Activated effector memory CD4-positive, alpha-beta T cell treated with anti-CD3 and anti-CD28 coated beads, Interleukin-2, amount 50 U/mL, for 16 hours (primary cell): ENCODE results near the gene DPY19L1.
"Not testable (repeated sequence)": the region's sequence is repeated elsewhere in the genome, so short reads cannot be mapped to it uniquely, and the experiment has no call there.

Experiments
- DNase-seq: peaks from one replicate; pipeline ENCODE4 v3.0.0-alpha.2; 2020

The DPY19L1 gene

DNA sequence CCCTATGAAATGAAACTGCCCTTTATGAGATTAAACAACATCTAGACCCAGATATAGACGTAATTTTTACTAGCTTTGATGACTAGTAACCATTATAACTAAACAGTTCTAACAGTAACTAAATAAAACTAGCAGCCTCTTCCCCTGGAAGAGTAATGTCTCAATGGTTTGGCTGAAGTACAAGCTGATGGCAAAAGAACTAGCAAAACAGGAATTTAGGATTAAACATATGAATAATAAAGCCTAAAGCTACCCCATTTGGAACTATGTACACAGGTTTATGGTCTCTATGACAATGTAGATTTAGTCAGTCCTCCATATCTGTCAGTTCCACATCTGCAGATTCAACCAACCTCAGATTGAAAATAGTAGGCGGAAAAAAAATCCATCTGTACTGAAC lies 6.4 kb downstream of the DPY19L1 start:
- DNase-seq: no peak

DNA sequence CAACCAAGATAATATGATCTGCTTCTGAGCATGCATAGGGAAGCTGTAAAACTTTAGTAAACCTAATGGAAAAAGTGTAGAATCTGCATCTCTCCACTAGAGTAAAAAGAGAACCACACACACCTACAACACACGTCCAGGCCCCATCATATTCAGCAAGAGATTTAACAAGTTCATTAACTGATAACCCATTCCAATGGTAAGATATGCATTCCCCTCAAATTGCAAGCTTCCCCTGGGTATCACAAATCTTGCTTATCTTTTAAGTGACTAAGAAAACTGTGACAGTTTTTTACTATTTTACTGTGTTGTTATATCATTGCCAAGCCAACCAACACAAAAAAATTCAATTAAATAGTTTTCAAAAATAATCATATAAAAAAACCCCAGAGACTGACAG lies 8.0 kb downstream of the DPY19L1 start:
- no peak for DNase-seq

DNA sequence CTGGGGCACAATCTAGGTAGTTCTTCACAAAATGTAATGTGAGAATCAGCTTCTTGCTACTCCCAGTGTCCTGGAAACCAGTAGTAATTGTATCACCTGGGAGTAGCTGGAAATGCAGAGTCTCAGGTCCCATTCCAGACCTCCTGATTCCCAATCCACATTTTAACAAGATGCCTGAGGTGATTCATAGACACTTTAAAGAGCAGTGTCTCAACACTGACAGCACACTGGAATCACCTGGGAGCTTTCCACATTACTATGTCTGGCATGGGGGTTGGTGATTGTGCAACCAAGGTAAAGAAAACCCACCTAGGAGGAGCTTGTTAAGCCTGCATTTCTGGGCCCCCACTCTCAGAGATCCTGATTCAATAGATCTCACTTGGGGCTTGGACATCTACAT lies 11.1 kb downstream of the DPY19L1 start:
- no peak for DNase-seq

DNA sequence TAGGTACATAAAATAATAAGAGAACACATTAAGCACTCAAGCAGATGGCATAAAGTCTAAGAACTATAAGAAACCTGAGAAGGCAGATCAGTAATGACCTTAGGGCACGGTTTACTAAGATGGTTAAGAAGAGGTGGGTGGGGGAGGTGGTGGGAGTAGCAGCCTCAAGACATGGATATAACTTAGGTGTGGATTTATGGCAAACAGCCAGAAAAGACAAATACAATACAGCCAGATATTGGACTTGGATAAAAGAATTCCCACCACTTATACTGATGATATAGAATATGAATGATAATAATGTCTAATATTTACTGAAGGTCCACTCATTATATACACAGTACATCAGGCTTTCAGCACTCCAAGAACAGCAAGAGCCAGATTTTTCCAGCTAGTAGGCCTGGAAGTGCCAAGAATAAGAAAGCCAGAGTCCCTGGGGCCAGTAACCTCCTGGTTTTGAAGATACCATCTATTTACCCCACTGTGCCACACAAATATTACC lies 11.9 kb downstream of the DPY19L1 start:
- DNase-seq: no peak

DNA sequence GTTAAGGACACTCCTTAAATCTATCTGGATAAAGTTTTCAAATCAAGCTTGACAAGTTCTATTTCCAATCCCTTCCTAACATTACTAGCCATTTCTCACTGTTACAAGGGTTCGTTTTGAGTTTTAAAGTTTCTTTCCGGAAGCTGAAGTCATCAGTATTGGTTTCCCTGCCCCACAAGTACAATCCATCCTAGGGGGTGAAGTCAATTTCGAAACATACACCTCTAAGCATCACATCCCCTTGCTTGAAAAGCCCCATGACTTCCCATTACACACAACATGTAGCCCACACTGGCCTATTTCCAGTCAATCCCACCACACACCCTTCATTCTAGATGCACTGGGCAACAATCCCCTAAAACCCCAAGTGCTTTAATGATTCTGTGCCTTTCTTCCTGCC lies 13.0 kb downstream of the DPY19L1 start:
- DNase-seq: no peak

DNA sequence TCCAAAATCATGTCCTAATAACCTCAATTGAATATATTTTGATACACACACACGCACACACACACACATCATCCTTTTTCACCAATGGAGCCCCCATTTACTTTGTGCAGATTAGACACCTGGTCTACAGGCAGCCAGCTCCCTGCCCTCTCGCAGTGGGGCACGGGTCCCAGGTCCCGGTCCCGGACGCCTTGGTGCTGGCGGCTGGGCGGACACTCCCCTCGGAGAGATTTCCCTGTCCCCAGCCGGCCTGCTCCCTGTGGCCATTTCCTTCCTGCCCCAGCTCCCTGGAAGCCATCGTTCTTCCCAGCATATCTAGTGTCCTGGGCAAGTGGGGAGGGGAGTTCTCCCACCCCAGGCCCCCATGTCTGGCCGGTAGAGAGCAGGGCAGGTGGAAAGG lies 14.6 kb downstream of the DPY19L1 start:
- DNase-seq: no peak

DNA sequence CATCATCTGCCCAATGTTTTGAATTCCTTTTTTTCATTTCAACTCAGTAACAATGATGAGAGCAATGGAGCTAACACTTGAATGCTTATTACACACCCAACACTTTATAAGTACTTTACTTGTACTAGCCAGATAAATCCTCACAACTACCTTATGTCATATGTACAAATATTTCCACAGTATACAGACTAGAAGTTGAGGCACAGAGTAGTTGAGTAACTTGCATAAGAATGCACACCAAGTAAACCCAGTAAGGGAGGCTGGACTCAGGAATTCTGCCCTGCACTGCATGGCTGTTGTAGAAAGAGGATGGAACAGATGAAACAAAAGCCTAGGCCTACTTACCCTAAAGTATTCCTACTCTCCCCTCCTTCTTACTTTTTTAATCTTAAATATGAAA lies 15.8 kb downstream of the DPY19L1 start:
- no peak for DNase-seq

DNA sequence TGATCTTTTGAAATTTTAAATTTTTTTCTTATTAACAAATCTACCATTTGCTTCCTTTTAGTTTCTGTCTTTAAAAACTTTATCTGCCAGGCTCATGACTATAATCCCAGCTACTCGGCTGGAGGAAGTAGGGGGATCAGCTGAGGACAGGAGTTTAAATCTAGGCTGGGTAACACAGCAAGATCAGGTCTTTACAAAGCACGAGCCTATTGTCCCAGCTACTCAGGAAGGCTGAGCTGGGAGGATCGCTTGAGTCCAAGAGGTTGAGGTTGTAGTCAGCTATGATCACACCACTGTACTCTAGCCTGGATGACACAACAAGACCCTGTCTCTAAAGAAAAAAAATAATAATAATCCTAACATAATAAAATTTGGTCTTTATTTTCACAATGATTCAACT lies 17.5 kb downstream of the DPY19L1 start:
- DNase-seq: no peak

DNA sequence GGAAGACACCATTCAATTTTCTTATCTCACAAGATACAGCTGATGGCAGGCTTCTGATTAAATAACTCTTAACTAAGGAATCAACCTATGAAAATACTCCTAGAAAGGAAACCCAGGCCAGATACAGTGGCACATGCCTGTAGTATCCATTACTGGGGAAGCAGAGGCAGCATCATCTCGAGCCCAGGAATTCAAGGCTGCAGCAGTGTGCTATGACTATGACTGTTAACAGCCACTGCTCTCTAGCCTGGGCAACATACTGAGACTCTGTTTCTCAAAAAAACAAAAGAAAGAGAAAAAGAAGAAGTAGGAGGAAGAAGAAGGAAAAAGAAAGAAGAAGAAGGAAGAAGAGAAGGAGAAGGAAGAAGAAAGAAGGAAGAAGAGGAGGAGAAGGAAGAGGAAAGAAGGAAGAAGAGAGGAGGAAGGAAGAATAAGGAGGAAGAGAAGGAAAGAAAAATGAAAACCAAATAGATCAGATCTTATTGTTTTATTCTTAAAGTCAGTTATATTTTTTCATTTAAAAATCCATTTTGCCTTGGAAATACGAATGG lies 18.0 kb downstream of the DPY19L1 start:
- no peak for DNase-seq

DNA sequence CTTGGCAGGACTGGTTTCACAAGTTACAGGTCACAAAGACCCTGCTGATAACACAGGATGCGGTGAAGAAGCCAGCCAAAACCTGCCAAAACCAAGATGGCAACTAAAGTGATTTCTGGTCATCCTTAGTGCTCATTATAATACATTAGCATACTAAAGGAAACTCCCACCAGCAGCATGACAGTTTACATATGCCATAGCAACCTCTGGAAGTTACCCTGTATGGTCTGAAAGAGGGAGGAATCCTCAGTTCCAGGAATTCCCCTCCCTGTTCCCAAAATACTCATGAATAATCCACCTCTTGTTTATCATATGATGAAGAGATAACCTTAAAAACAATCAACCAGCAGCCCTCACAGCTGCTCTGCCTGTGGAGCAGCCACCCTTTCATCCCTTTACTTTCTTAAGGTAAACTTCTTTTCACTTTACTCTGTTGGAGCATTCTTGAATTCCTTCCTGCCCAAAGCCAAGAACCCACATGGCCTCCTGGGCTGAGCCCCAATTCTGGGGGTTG lies 21.9 kb downstream of the DPY19L1 start:
- no peak for DNase-seq

DNA sequence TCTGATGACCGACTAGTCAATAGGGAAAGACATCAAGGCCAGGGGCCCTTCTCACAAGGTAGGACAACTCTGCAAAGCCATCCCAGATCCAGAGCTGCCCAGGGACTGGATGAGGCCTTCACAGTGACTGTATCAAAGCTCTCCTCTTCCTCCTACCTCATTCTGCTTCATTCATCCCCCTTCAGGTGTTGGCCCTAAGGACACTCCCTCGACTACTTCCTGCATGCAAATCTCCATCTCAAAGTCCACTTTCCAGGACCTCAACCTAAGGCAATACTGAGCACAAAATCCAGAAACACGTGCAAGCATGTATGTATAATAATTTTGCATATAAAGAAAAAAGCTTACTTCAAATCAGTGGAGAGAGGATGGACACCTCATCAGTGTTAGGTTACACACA lies 25.1 kb downstream of the DPY19L1 start:
- DNase-seq: no peak

DNA sequence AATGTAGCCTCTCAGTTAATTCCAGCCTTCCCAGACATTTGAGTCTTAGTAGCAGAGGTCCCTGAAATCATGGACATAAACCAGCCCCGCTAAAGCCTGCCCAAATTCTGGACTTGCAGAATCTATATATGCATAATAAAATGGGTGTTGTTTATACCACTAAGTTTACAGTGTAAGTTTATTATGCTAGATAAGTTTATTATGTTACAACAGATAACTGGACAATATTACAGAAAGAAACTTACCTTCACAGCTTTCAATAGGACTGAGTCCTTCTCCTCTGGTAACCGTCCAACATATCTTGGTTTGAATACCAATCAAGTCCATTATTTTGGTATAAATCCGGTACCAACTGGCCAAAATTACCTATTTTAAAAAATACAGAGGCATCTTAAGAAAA lies 26.2 kb downstream of the DPY19L1 start:
- no peak for DNase-seq

DNA sequence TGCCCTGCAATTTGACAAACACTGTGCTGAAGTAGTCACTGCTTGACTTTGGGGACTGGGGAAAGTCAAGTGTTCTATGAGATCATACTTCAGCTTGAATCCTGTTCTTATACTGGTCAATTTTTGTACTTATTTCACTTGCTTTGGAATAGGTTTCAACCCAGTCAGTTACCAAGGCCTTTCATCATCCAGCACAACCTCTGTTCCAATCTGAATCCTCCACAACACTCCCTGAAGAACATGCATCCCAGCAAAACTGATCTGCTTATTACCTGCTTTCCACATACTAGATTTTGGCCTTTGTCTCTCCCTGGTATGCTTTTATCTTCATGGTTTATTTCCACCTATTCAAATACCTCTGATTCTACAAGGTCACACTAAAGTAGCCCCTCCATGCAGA lies 29.5 kb downstream of the DPY19L1 start:
- no peak for DNase-seq

DNA sequence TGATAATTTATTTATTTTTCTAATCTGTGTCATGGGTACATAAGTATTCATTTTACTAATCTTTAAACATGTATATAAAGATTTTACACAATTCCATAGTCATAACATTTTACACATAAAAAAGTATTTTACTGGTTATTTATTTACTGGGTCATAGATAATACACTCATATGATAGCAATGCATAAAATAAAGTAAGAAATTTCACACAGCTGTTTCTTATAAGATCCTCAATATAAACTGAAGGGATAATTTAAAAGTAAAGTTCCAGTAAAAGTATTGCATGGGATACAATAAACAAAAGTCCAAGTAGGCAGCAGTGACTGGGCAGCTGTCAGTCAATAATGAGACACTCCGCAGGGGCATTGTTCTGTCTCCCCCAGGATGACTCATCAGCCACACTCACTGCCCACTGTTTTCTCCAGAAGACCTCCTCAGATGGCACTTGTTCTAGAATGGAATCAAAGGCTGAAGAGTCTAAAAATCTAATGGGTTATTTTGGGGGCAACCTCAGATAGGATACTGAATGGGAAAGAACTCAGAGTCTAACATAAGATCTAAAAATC lies 32.7 kb downstream of the DPY19L1 start:
- no peak for DNase-seq

DNA sequence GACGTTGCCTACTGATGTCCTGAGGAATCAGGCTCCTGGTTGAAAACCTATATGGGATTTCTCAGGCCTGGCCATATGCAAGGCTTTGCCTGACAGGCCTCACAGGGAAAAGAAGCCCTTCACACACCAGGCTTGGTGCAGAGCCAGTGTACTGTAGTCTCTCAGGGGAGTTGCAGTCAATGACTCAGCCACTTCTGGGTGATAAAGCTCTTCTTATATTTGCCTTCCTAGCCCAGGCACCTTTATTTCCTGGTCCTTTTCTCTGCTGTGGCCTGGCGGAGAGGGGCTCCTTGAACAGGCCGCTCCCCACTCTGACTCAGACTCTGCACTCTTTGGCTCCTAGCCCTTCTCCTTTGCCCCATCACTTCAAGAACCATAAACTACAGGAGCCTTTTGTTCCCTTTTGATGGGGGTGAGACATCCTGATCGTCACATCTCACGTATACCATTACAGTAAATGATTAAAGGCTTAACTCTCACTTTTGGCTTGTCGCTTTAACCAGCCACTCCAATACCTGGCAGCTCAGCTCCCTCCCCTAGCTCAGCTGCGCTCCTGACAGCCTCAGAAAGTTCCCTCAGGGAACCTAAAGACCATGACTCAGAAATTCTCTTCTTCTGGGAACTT lies 33.5 kb downstream of the DPY19L1 start:
- DNase-seq: no peak

DNA sequence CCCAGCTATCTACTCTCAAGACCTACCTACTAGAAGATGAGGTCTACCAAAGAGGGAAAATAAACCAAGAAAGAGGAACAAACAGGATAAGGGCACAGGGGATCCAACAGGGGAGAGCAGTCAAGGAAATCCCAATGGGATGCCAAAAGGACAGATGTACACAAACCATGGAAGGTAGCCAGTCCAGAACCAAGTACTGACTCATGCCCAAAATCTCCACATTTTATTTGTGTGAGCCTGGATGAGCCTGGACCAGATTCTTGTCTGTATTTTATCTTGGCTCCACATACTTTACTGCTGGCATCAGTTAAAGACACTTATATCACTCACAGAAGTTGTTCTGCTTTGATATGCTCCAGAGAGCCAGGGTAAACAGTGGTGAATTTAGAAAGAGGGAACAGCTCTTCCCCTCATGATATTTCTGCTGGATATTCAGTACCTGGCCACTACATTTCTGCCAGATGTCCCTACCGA lies 34.1 kb downstream of the DPY19L1 start:
- not testable (repeated sequence) for DNase-seq

DNA sequence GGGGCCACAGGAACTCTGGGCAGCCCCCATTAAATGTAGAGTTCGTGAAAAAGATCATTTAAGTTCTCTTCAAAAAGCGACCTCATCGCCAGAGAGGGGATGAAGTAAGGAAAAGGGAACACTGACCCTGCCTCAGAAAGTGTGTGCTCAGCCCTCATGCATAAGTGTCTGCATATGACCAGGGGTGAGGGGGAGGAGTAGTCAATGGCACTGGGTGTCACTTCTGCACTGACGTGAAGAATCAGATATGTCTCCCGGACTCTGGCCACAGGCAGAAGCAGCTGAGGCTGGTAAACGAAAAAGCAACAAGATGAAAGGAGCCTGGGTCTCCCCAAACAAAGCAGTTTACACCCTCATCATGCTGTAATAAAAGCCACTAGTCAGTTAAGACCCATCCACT lies 39.0 kb downstream of the DPY19L1 start:
- DNase-seq: not testable (repeated sequence)

DNA sequence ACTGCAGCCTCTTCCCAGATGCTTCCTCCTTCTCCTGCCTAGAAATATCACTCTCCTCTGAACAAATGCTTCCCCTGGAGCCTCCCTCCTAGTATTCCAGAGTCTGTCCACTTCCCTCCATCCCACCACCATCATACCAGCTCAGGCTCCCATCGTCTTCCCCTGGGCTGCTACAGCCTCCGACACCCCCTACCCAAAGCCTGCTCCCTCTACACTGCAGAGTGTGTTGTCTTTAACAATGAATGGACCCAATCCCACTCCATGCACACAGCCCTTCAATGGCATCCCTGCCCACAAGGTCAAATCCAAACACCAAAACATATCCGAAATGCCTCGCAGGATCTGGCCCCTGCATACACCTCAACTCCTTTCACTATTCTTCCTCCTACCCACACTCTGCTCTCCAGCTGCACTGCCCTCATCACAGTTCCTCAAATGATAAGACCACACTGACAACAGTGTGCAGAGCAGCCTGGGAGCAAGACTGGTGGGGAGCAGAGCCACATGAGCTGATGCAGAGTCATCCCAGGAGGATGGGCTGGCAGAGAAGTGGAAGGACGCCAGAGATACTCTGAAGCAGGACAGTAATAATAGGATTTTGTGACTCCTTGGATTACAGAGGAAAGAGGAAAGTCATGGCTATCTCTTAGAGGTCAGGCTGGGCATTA lies 40.7 kb downstream of the DPY19L1 start:
- not testable (repeated sequence) for DNase-seq

DNA sequence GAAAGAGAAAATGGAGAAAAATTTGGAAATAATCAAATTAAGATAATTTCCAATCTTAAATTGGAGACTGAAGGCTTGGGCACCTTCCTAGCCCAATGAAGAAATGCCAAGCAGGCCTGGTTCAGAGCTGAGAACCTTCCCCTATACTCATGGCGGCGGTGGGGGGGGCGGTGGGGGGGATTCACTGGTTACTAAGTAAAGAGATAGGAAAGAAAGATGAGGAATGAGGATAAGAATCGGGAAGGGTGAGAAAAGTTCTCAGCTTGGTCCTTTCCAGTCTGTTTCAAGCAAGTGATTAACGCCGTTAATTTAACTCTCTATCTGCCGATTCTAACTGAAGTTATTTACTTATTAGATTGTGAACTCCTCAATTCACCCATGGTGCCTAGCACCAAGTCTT lies 41.5 kb downstream of the DPY19L1 start:
- no peak for DNase-seq

DNA sequence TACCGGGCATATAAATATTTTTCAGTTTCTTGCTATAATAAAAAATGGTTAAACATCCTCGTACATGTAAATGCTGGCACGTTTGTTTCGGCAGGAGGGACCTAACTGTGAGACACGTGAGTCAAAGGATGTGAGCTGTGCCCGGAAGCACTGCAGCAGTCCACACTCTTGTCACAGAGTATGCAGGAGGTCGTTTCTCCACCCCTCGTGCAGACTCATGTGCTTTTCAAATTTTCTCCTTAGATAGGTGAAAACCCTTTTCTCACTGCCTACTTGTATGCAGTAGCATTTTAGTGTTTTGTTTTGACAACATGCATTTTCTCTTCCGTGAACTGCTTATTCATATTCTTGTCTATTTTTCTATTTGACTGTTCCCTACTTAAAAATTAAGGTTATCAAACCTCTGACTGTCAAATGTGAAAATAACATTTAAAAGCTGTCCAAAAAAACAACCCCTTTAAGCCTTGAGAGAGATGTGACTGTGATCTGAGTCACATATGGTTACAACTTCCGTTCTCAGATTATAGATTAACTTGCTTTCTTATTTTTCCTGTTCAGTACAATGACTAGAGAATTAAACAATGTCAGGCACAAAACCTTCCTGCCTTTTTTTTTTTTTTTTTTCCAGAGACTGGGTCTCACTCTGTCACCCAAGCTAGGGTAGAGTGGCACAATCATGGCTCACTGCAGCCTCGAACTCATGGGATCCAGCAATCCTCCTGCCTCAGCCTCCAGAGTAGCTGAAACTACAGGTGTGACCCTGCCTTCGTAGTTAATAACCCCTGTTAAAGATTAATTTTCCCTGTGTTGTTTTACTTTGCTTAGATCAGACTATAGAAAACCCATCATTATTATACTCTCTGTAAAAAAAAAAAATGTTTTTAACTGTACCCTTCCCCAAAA lies 45.1 kb downstream of the DPY19L1 start:
- peak; percentile 85 for DNase-seq

DNA sequence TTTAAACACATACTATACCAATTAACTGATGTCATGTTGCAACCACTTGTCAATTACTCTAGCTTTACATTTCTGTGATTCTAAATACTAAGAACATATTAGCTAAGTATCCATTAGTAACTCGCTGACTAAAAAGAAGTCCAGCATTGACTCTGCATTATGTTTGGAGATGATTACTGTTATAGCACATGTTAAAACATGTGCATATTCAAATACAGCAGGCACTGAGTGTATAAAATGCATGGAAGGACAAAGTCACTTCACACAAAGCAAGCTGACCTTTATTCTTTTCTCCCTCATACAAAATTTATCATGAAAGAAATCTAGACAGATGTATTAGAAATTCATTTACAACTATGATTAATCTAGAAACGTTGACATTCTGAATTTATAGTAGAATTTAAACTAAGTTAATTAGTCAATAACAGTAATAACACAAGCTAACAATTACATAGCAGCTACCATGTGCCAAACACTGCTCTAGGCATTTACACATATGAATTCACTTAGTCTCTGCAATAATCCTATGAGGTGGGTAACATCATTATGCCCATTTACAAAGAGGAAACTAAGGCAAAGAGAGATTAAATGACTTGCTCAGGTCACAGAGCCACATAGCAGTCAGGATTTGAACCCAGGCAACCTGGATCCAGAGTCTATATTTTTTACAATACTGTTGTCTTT lies 48.7 kb downstream of the DPY19L1 start:
- DNase-seq: not testable (repeated sequence)

DNA sequence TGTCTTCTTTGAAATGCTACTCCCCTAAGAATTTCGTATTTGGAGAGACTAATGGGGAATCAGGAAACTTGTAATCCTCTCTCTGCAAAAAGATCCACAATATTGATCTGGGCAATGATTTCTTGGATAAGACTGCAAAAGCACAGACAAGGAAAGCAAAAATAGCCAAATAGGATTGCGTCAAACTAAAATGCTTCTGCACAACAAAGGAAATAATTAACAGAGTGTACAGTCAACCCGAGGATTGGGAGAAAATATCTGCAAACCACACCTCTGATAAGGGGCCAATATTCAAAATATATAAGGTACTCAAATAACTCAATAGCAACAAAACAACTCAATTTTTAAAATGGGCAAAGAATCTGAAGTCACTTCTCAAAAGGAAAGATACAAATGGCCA lies 52.1 kb downstream of the DPY19L1 start:
- not testable (repeated sequence) for DNase-seq
